Measurements from ENCODE around the gene ATXN7L1. TPM values are rescaled to one million over a fixed set of nuclear protein-coding genes. Genes with fewer than 3 reads are reported as not detected.
A peak's percentile ranks its signal among the peaks of the same experiment; 100 is the strongest.
"Not testable (repeated sequence)": the region's sequence is repeated elsewhere in the genome, so short reads cannot be mapped to it uniquely, and the experiment has no call there.

The ATXN7L1 gene
- total RNA-seq, 1 donor from 2014 or later: 16.2 TPM

GRCh38 chr7:105699568-105700236 is 176.7 kb downstream of the ATXN7L1 start:
- TF ChIP-seq POLR2A (IDR thresholded peaks at IDR 0.05) (no peak), POLR2AphosphoS5 (IDR thresholded peaks at IDR 0.05; ENCODE audit: insufficient read depth in 1 of 2, low read depth in 1 of 2) (no peak), CTCF (IDR thresholded peaks at IDR 0.05) (no peak)
- no peaks in the 10 kb centered on the region for H3K9me3 ChIP-seq
- no peaks in the 10 kb centered on the region for H3K4me1 ChIP-seq
- H3K27me3 ChIP-seq: no peaks in the 10 kb centered on the region
- no peak for DNase-seq (ENCODE audit: extremely low spot score in 2 of 2)
- H3K36me3 ChIP-seq: no peaks in the 10 kb centered on the region
- H3K27ac ChIP-seq: no peak overlapping the region
- no peak overlapping the region for H3K4me3 ChIP-seq
- intact Hi-C loops (cut with DNase I): no loop called here

- no peaks in the 10 kb centered on the region for H3K9me3 ChIP-seq
- no peak overlapping the region for H3K4me3 ChIP-seq
- intact Hi-C loops (cut with DNase I): no loop called here
- H3K36me3 ChIP-seq: no peaks in the 10 kb centered on the region
- no peak for TF ChIP-seq POLR2A (IDR thresholded peaks at IDR 0.05)
- no peak for TF ChIP-seq CTCF (IDR thresholded peaks at IDR 0.05)
- TF ChIP-seq POLR2AphosphoS5 (IDR thresholded peaks at IDR 0.05; ENCODE audit: insufficient read depth in 1 of 2, low read depth in 1 of 2): no peak
- DNase-seq (ENCODE audit: extremely low spot score in 2 of 2): no peak
- no peaks in the 10 kb centered on the region for H3K27me3 ChIP-seq
- no peak overlapping the region for H3K27ac ChIP-seq
- no peaks in the 10 kb centered on the region for H3K4me1 ChIP-seq
Measured at GRCh38 chr7:105698531-105698930, 177.9 kb downstream of the ATXN7L1 start.

- intact Hi-C loops (cut with DNase I): no loop called here
- Histone ChIP-seq H3K4me1 (peaks cover 1% of the 10 kb centered on the region), H3K9me3 (no peaks in the 10 kb centered on the region), H3K27me3 (no peaks in the 10 kb centered on the region), H3K27ac (no peak overlapping the region), H3K36me3 (no peaks in the 10 kb centered on the region), H3K4me3 (no peak overlapping the region)
- DNase-seq (ENCODE audit: extremely low spot score in 2 of 2): no peak
- no peak for TF ChIP-seq POLR2A (IDR thresholded peaks at IDR 0.05)
Measured at GRCh38 chr7:105697753-105698152, 178.6 kb downstream of the ATXN7L1 start.

GRCh38 chr7:105697169-105697568 is 179.2 kb downstream of the ATXN7L1 start:
- H3K9me3 ChIP-seq; H3K36me3 ChIP-seq; DNase-seq (ENCODE audit: extremely low spot score in 2 of 2); H3K27me3 ChIP-seq; intact Hi-C loops (cut with DNase I); H3K4me3 ChIP-seq; H3K4me1 ChIP-seq; H3K27ac ChIP-seq: not testable (repeated sequence)

GRCh38 chr7:105693576-105693975 is 182.8 kb downstream of the ATXN7L1 start:
- no peak for DNase-seq (ENCODE audit: extremely low spot score in 2 of 2)
- Histone ChIP-seq H3K36me3 (no peaks in the 10 kb centered on the region), H3K27ac (no peak overlapping the region), H3K9me3 (no peaks in the 10 kb centered on the region), H3K4me1 (peaks cover 30% of the 10 kb centered on the region), H3K4me3 (no peak overlapping the region), H3K27me3 (no peaks in the 10 kb centered on the region)
- intact Hi-C loops (cut with DNase I): no loop called here
- TF ChIP-seq CTCF (IDR thresholded peaks at IDR 0.05) (no peak), POLR2AphosphoS5 (IDR thresholded peaks at IDR 0.05; ENCODE audit: insufficient read depth in 1 of 2, low read depth in 1 of 2) (no peak), POLR2A (IDR thresholded peaks at IDR 0.05) (no peak)

- TF ChIP-seq CTCF (IDR thresholded peaks at IDR 0.05): no peak
- peak; percentile 45 to 81 for TF ChIP-seq POLR2AphosphoS5 (IDR thresholded peaks at IDR 0.05; ENCODE audit: insufficient read depth in 1 of 2, low read depth in 1 of 2)
- Histone ChIP-seq H3K27ac (peak overlapping the region; percentile 73), H3K36me3 (no peaks in the 10 kb centered on the region), H3K27me3 (no peaks in the 10 kb centered on the region), H3K4me1 (peaks cover 30% of the 10 kb centered on the region), H3K9me3 (no peaks in the 10 kb centered on the region), H3K4me3 (peak overlapping the region; percentile 30 to 47)
- intact Hi-C loops (cut with DNase I): no loop called here
- DNase-seq (ENCODE audit: extremely low spot score in 2 of 2): no peak
Measured at GRCh38 chr7:105691680-105692564, 184.5 kb downstream of the ATXN7L1 start.
